Activated CD4-positive, alpha-beta T cell treated with anti-CD3 and anti-CD28 coated beads, Interleukin-2, amount 10 ng/mL, durations not matched to agents 24 days and 14 days (primary cell): Measurements from ENCODE around the gene CDT1. TPM values are rescaled to one million over a fixed set of nuclear protein-coding genes. Genes with fewer than 3 reads are reported as not detected.
A peak's percentile ranks its signal among the peaks of the same experiment; 100 is the strongest.

ENCODE experiments used
- DNase-seq: peaks from one replicate; pipeline ENCODE4 v3.0.0; 2022
- H3K27ac Mint-ChIP-seq: one replicate; pipeline ENCODE4 v1.8.0; 2022; ENCODE audit warnings: mild to moderate bottlenecking, mixed read lengths
- H3K27me3 Mint-ChIP-seq: one replicate; pipeline ENCODE4 v1.8.0; 2022; ENCODE audit warnings: mixed read lengths
- H3K36me3 Mint-ChIP-seq: one replicate; pipeline ENCODE4 v1.8.0; 2022; ENCODE audit warnings: low read depth, mild to moderate bottlenecking, mixed read lengths
- H3K4me1 Mint-ChIP-seq: one replicate; pipeline ENCODE4 v1.8.0; 2021; ENCODE audit warnings: mixed read lengths
- H3K4me3 Mint-ChIP-seq: one replicate; pipeline ENCODE4 v1.8.0; 2022; ENCODE audit warnings: mild to moderate bottlenecking, moderate library complexity, mixed read lengths
- H3K9me3 Mint-ChIP-seq: one replicate; pipeline ENCODE4 v1.8.0; 2021; ENCODE audit warnings: mixed read lengths
- intact Hi-C: fragments of 100-400 bp; cut with micrococcal nuclease; formaldehyde crosslinking; loops from one replicate; pipeline ENCODE4 v1.15.1; 2023
- total RNA-seq: library from RNA; stranded (reverse); gene quantifications from 2 replicates; pipeline ENCODE4 v1.2.3, GENCODE V29; 2022

CDT1 gene
- total RNA-seq, 1 donor from 2014 or later: 93.2 TPM

DNA sequence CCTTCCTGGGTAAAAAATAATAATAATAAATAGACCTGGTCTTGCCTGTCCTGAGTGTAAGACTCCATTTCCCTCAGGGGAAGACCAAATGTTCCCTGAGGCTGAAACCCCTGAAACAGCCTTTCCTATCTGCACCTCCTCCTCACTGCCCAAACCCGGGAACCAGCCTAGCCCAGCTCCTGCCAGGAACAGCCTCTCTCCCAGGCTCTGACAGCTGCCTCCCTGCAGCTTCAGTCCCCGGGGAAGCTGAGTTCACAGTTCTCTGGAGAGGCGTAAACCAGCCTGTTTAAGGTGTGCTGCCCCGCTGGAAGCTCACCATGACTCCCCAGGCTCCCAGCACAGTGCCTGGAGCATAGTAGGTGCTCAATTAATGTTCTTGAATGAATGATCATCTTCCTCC, 7.3 kb upstream of the CDT1 start:
- peaks cover 33% of the 10 kb centered on the region for H3K4me1 Mint-ChIP-seq
- H3K27me3 Mint-ChIP-seq: no peaks in the 10 kb centered on the region
- DNase-seq: no peak
- H3K9me3 Mint-ChIP-seq: no peaks in the 10 kb centered on the region
- no peaks in the 10 kb centered on the region for H3K36me3 Mint-ChIP-seq
- no peak overlapping the region for H3K4me3 Mint-ChIP-seq
- intact Hi-C loops: no loop called here
- no peak overlapping the region for H3K27ac Mint-ChIP-seq

DNA sequence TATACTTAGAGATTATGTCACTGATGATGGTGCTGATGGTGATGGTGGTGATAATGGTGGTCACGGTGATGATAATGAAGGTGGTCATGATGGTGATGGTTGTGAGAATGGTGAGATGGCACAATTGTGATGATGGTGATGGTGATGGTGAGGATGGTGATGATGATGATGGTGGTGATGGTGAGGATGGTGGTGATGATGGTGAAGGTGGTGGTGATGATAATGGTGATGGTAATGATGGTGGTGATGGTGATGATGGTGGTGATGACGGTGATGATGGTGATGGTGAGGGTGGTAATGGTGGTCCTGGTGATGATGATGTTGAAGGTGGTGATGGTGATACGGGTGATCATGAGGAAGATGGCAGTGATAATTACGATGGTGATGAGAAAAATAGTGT, 5.5 kb upstream of the CDT1 start:
- Mint-ChIP-seq H3K9me3 (no peaks in the 10 kb centered on the region), H3K4me1 (peaks cover 25% of the 10 kb centered on the region), H3K27me3 (no peaks in the 10 kb centered on the region), H3K27ac (no peak overlapping the region), H3K36me3 (no peaks in the 10 kb centered on the region), H3K4me3 (no peak overlapping the region)
- DNase-seq: no peak
- intact Hi-C loops: no loop called here

DNA sequence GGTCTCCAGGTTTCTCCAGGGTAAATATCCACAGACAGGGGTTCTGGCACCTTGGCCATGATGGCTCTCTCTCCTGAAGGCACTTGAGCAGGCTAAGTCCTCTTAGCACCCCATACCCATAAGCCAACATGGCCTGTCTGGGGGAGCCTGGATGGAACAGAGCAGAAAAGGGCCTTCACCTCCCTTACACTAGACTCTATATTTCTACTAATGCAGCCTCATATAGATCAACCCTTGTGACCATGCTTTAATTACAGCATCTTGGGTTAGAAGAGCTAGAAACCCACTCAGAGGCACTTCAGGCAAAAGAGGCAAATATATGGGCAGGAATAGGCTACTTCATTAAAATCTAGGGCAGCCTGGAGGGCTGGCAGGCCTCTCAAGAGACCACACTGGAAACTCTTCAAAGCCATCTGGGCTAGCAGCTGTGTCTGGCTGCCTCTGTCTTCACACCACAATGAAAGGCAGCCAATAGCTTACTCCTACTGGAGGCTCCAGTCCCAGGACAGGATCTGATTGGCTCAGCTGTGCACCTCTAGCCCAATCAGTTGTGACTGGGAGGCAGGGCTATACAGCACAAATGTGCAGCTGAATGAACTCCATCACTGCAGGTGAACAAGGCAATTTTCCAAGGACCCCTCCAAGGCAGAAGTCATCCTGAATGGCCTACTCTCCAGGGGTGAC, 4.7 kb upstream of the CDT1 start:
- H3K4me3 Mint-ChIP-seq: no peak overlapping the region
- no peak overlapping the region for H3K27ac Mint-ChIP-seq
- H3K9me3 Mint-ChIP-seq: no peaks in the 10 kb centered on the region
- peaks cover 22% of the 10 kb centered on the region for H3K4me1 Mint-ChIP-seq
- intact Hi-C loops: no loop called here
- DNase-seq: no peak
- no peaks in the 10 kb centered on the region for H3K36me3 Mint-ChIP-seq
- H3K27me3 Mint-ChIP-seq: no peaks in the 10 kb centered on the region

DNA sequence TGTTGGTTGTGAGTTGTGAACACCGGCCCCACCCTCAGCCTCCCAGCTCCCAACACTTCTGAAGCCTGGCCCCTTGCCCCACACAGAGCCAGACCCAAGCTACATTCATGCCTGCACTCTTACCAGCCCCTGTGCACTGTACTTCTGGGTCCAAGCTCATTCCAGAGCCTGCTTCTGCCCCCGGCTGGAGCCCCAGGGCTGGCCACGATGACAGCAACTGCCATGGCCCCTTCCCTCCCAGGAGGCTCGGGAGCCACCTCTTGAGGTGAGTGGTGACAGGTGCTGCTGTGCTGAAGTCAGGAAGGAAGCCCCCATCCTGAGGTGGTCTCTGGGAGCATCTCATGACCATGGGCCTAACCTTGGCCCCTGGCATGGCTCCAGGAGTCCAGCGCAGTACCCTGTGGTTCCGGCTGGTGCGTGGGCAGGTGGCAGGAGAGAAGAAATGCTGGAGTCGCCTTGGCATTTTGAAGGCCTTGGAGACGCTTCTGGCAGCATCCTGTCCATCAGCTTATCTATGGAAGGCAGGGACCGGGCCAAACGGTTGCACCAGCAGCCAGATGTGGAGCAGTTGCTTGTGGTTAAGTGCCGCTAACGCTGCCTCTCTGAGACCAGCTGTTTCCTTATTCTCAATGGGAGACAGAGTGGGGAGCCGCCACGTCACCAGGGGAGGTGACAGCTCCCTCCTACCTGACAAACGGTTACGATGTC, 3.9 kb upstream of the CDT1 start:
- peaks cover 6% of the 10 kb centered on the region for H3K36me3 Mint-ChIP-seq
- H3K9me3 Mint-ChIP-seq: no peaks in the 10 kb centered on the region
- DNase-seq: peak; percentile 84
- intact Hi-C loops: no loop called here
- H3K4me3 Mint-ChIP-seq: peak overlapping the region; percentile 10
- peak overlapping the region; percentile 2 for H3K27ac Mint-ChIP-seq
- H3K4me1 Mint-ChIP-seq: peaks cover 19% of the 10 kb centered on the region
- no peaks in the 10 kb centered on the region for H3K27me3 Mint-ChIP-seq

DNA sequence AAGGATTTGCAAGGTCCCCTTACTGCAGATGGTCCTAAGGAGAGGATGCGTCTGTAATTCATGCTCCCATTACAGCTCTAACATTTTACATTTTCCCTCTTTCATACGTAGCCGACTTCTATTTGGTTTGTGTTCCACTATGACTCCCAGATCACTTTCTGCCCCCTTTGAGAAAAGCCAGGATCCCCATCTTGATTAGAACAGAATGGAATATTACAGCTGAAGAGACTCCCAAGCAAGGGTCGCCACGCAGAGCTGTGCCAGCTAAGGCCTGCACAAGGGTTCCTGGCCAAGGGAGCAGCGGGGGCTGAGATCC, 3.4 kb upstream of the CDT1 start:
- intact Hi-C loops: no loop called here
- Mint-ChIP-seq H3K4me3 (peak overlapping the region; percentile 10), H3K27me3 (no peaks in the 10 kb centered on the region), H3K36me3 (peaks cover 7% of the 10 kb centered on the region), H3K27ac (peak overlapping the region; percentile 2), H3K4me1 (peaks cover 14% of the 10 kb centered on the region), H3K9me3 (no peaks in the 10 kb centered on the region)
- DNase-seq: no peak

DNA sequence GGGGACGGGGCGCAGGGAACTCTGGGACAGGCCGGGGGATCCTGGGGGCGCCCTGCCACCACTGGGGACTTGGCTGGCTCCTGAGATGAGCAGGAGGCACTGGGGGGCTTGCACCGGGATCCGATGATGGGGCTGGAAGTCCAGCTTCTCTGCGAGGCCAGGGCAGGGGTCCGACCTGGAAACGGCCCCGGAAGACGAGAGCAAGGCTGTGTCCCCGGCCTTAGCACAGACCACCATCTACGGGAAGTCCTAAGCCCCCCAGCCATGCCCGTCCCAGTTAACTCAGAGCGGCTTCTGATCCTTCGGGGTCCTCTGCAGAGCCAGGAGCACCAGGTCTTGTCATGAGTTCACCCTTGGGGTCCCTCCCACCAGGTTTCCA, 573 bp downstream of the CDT1 start:
- Mint-ChIP-seq H3K4me1 (peaks cover 12% of the 10 kb centered on the region), H3K27me3 (no peaks in the 10 kb centered on the region), H3K4me3 (peak overlapping the region; percentile 83), H3K9me3 (no peaks in the 10 kb centered on the region), H3K36me3 (peaks cover 31% of the 10 kb centered on the region), H3K27ac (peak overlapping the region; percentile 76)
- intact Hi-C loops: no loop called here
- DNase-seq: peak; percentile 68

DNA sequence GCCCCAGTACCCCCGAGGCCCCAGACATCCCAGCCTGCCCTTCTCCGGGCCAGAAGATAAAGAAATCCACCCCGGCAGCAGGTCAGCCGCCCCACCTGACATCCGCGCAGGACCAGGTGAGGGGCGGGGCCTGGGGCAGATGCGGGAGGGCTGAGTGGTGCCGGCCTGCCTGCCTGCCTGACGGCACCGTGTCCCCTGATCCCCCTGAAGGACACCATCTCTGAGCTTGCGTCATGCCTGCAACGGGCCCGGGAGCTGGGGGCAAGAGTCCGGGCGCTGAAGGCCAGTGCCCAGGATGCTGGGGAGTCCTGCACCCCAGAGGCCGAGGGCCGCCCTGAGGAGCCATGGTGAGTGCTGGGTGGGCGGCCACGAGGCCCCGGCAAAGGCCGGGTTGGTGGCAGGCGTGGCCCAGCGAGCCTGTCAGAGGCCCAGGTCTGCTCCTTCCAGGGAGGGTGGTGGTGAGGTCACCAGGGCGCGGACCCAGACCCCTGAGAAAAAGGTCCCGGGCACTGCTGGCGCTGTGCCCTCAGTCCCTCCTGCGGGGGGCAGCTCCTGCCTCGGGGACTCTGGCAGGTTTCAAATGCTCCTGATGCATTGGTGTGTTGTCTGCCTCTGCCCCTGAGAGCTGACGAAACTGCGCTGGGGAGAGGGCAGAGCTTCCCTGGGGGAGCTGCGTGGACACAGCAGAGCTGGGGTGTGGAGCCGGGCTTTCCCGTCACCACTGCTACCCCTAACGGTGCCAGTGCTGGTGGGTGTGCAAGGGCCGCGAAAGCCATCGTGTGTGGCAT, 1.2 kb downstream of the CDT1 start:
- peaks cover 34% of the 10 kb centered on the region for H3K36me3 Mint-ChIP-seq
- H3K9me3 Mint-ChIP-seq: no peaks in the 10 kb centered on the region
- DNase-seq: peak; percentile 84
- intact Hi-C loops: no loop called here
- no peaks in the 10 kb centered on the region for H3K27me3 Mint-ChIP-seq
- peak overlapping the region; percentile 83 for H3K4me3 Mint-ChIP-seq
- H3K4me1 Mint-ChIP-seq: peaks cover 17% of the 10 kb centered on the region
- peak overlapping the region; percentile 76 for H3K27ac Mint-ChIP-seq

DNA sequence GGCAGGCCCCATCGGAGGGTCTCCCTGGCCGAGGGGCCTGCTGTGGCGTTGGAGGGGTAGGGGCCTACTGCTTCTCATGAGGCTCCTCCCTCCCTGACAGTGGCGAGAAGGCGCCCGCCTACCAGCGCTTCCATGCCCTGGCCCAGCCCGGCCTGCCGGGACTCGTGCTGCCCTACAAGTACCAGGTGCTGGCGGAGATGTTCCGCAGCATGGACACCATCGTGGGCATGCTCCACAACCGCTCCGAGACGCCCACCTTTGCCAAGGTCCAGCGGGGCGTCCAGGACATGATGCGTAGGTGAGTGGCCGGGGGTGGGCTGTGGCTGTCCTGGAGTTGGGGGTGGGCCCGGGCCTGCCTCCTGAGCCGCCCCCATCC, 1.7 kb downstream of the CDT1 start:
- Mint-ChIP-seq H3K27ac (no peak overlapping the region), H3K4me1 (peaks cover 18% of the 10 kb centered on the region), H3K27me3 (no peaks in the 10 kb centered on the region), H3K36me3 (peaks cover 40% of the 10 kb centered on the region), H3K9me3 (no peaks in the 10 kb centered on the region), H3K4me3 (peak overlapping the region; percentile 83)
- intact Hi-C loops: no loop called here
- no peak for DNase-seq

DNA sequence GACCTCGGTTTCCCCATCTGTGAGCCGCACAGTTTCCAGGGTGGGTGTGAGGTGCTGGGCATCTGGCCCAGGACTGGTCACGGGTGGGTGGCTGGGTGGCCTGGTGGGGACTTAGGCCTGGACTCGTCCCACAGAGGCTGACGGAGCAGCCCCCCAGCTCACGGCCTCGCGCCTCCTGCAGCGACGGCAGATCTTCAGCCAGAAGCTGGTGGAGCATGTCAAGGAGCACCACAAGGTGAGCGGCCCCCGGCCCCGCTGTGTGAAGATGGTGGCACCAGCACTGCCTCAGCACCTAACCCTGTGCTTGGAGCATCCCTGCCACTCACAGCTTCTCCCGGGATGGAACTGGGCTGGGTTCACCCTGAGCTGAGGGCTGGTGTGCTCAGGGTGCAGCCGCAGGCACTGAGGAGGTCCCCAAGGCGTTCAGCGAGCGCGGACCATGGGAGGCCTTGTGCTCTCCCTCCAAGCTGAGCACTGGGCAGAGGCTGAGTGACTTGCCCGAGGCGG, 2.4 kb downstream of the CDT1 start:
- H3K4me3 Mint-ChIP-seq: peak overlapping the region; percentile 41
- no peaks in the 10 kb centered on the region for H3K9me3 Mint-ChIP-seq
- DNase-seq: no peak
- peaks cover 13% of the 10 kb centered on the region for H3K4me1 Mint-ChIP-seq
- H3K36me3 Mint-ChIP-seq: peaks cover 44% of the 10 kb centered on the region
- no peaks in the 10 kb centered on the region for H3K27me3 Mint-ChIP-seq
- H3K27ac Mint-ChIP-seq: no peak overlapping the region
- intact Hi-C loops: no loop called here

DNA sequence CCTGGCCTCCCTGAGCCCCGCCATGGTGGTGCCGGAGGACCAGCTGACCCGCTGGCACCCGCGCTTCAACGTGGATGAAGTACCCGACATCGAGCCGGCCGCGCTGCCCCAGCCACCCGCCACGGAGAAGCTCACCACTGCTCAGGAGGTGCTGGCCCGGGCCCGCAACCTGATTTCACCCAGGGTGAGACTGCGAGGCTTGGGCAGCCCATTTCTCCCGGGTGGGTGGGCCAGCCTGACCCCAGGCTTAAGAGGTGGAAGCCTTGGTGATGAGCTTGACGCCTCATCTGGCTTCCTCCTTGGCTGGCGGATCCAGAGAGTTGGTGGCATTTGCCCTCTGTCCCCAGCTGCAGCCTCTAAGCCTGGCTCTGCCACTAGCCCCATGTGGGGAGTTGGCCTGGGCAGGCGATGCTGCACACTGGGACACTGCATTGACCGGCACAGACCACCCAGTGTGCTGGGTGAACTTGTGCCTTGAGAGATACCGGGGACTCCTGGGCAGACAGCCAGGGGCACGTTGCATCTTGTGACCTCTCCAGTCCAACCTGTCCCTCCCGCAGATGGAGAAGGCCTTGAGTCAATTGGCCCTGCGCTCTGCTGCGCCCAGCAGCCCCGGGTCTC, 3.0 kb downstream of the CDT1 start:
- H3K36me3 Mint-ChIP-seq: peaks cover 45% of the 10 kb centered on the region
- intact Hi-C loops: no loop called here
- peaks cover 11% of the 10 kb centered on the region for H3K4me1 Mint-ChIP-seq
- H3K27me3 Mint-ChIP-seq: no peaks in the 10 kb centered on the region
- no peaks in the 10 kb centered on the region for H3K9me3 Mint-ChIP-seq
- peak; percentile 61 for DNase-seq
- H3K27ac Mint-ChIP-seq: no peak overlapping the region
- peak overlapping the region; percentile 41 for H3K4me3 Mint-ChIP-seq

DNA sequence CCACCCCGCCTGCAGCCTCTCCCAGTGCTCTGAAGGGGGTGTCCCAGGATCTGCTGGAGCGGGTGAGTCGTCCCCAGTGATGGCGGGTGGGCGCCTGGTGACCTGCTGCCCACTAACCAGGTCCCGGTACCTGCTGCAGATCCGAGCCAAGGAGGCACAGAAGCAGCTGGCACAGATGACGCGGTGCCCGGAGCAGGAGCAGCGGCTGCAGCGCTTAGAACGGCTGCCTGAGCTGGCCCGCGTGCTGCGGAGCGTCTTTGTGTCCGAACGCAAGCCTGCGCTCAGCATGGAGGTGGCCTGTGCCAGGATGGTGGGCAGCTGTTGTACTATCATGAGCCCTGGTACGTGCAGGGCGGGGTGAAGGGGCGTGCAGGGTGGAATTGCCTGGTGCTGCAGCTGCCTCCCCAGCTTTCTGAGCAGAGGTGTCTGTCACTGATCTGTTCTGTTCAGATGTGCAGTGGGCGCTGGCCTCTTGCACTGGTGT, 3.6 kb downstream of the CDT1 start:
- Mint-ChIP-seq H3K9me3 (no peaks in the 10 kb centered on the region), H3K27me3 (no peaks in the 10 kb centered on the region), H3K27ac (no peak overlapping the region), H3K4me1 (peaks cover 13% of the 10 kb centered on the region), H3K36me3 (peaks cover 45% of the 10 kb centered on the region), H3K4me3 (peak overlapping the region; percentile 48)
- DNase-seq: peak; percentile 63
- intact Hi-C loops: no loop called here

DNA sequence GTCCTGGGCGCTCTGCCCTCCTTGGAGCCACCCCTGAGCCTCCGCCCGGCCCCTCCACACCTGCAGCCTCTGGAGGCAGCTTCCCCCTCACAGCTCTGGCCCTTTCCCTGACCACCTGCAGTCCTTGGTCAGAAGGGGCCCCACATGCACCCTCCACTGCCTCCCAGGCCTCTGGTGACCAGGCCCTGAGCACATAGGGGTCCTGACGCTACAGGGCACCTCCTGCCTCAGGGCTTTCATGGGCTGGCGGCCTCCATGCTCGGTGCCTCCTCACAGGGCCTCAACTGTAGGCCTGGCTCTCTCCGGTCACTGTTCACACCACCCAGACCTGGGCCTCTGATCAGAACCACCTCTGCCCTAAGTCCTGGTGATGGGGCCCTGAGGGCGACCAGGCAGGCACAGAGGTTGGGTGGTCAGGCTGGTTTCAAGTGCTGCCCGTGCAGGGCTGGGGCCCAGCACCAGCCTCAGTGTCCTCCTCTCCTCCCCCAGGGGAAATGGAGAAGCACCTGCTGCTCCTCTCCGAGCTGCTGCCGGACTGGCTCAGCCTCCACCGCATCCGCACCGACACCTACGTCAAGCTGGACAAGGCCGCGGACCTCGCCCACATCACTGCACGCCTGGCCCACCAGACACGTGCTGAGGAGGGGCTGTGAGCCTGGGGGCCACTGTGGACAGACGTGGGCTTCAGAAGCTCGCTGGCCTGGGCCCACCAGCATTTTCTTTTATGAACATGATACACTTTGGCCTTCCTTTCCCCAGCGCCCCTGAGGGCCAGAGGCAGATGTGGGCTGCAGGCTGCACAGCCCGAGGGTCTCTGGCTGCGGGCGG, 4.3 kb downstream of the CDT1 start:
- H3K36me3 Mint-ChIP-seq: peaks cover 45% of the 10 kb centered on the region
- peaks cover 15% of the 10 kb centered on the region for H3K4me1 Mint-ChIP-seq
- intact Hi-C loops: no loop called here
- no peaks in the 10 kb centered on the region for H3K9me3 Mint-ChIP-seq
- H3K27me3 Mint-ChIP-seq: no peaks in the 10 kb centered on the region
- peak overlapping the region; percentile 48 for H3K4me3 Mint-ChIP-seq
- H3K27ac Mint-ChIP-seq: no peak overlapping the region
- no peak for DNase-seq

DNA sequence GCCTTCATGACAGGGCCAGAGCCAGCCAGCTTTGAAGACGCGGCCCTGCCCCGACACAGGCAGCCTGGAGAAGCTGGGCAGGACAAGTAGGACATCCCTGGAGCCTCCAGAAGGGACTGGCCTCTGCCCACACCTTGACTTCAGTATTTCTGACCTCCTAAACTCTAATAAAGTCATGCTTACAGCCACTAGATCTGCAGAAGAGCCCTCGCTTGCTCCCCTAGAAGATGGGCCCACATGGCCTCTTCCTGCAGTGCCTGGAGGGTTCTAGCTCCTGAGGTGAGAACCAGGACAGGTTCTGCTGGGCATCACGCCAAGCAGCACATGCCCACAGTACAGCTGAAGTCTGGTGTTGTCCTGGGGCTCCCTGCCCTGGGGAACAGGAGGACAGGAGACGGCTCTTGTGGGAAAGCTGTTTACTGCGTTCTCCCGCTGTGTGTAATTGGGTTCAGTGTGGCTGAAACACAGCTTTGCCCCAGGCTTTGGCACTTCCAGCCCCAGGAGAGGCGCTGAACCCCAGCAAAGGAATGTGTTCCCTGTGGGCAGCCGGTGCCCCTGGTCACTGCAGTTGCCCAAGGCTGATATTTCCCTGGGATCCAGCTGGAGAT, 5.6 kb downstream of the CDT1 start:
- Mint-ChIP-seq H3K27me3 (no peaks in the 10 kb centered on the region), H3K27ac (peak overlapping the region; percentile 57), H3K36me3 (peaks cover 44% of the 10 kb centered on the region), H3K4me1 (peaks cover 15% of the 10 kb centered on the region), H3K9me3 (no peaks in the 10 kb centered on the region), H3K4me3 (peak overlapping the region; percentile 89)
- intact Hi-C loops: no loop called here
- DNase-seq: peak; percentile 64
